ENCODE measurements around the gene SRSF7. TPM values are rescaled to one million over a fixed set of nuclear protein-coding genes. Genes with fewer than 3 reads are reported as not detected.
"Not testable (repeated sequence)": the region's sequence is repeated elsewhere in the genome, so short reads cannot be mapped to it uniquely, and the experiment has no call there.

SRSF7 gene
- total RNA-seq, 4 donors from 2014 or later = 21.5 to 51.4 (median 34.1) TPM

DNA sequence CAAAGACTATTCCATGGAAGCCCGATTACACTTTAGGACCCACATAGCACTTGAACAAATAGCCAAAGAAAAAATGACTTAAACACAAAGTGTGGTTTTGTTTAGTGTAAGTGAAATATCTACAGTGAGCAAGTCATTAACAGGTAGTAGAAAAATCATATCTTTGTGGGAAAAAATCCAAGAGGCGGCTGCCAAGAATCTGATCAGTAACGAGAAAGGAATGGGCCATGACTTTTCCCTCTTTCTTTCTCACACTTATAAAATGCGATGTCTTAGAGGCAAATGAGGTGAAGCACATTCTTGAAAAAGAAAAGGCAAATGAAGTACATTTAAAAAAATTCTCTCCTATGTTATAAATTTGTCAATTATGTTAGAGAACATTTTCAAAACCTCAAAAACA, 14.0 kb upstream of the SRSF7 start:
- DNase-seq = no peak
- no peaks in the 10 kb centered on the region for H3K27me3 ChIP-seq
- no peak overlapping the region for H3K4me3 ChIP-seq
- TF ChIP-seq, protein P1, sequence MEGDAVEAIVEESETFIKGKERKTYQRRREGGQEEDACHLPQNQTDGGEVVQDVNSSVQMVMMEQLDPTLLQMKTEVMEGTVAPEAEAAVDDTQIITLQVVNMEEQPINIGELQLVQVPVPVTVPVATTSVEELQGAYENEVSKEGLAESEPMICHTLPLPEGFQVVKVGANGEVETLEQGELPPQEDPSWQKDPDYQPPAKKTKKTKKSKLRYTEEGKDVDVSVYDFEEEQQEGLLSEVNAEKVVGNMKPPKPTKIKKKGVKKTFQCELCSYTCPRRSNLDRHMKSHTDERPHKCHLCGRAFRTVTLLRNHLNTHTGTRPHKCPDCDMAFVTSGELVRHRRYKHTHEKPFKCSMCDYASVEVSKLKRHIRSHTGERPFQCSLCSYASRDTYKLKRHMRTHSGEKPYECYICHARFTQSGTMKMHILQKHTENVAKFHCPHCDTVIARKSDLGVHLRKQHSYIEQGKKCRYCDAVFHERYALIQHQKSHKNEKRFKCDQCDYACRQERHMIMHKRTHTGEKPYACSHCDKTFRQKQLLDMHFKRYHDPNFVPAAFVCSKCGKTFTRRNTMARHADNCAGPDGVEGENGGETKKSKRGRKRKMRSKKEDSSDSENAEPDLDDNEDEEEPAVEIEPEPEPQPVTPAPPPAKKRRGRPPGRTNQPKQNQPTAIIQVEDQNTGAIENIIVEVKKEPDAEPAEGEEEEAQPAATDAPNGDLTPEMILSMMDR (IDR thresholded peaks at IDR 0.05 in 4 of 5, conservative IDR thresholded peaks at IDR 0.05 in 1 of 5) = no peak
- TF ChIP-seq POLR2A (IDR thresholded peaks at IDR 0.05) = no peak
- no peaks in the 10 kb centered on the region for H3K4me1 ChIP-seq
- no peak for ATAC-seq
- H3K9me3 ChIP-seq = no peaks in the 10 kb centered on the region
- H3K27ac ChIP-seq = no peak overlapping the region
- in situ Hi-C loops (cut with MboI; ENCODE audit: low sequenced_read_pairs in 4 of 4) = no loop called here
- intact Hi-C loops (cut with DNase I; ENCODE audit: low total_unique reads) = no loop called here
- no peaks in the 10 kb centered on the region for H3K36me3 ChIP-seq

DNA sequence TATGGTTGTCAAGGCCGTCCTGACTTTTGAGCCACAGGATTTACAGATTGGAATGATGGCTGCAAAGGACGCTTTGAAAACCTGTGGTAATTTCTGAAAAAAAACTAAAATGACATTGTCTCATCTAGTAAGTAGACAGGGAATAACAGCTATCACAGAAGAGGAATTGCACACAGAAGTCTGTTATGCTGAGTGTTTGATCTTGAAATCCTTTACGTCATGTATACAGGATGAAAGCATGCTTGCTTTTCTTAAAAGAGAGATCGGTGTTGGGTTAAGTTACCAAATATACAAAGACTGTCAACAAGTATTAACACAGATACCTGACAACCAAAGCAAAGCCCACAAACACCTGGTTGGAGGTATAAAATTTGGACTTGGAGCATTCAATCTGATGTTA, 12.6 kb upstream of the SRSF7 start:
- Histone ChIP-seq H3K9me3 (no peaks in the 10 kb centered on the region), H3K36me3 (no peaks in the 10 kb centered on the region), H3K27ac (no peak overlapping the region), H3K27me3 (no peaks in the 10 kb centered on the region), H3K4me3 (no peak overlapping the region), H3K4me1 (no peaks in the 10 kb centered on the region)
- no peak for TF ChIP-seq POLR2A (IDR thresholded peaks at IDR 0.05)
- TF ChIP-seq, protein P1 (IDR thresholded peaks at IDR 0.05 in 4 of 5, conservative IDR thresholded peaks at IDR 0.05 in 1 of 5) = no peak
- in situ Hi-C loops (cut with MboI; ENCODE audit: low sequenced_read_pairs in 4 of 4) = no loop called here
- ATAC-seq (no peak), DNase-seq (no peak)
- intact Hi-C loops (cut with DNase I; ENCODE audit: low total_unique reads) = no loop called here

DNA sequence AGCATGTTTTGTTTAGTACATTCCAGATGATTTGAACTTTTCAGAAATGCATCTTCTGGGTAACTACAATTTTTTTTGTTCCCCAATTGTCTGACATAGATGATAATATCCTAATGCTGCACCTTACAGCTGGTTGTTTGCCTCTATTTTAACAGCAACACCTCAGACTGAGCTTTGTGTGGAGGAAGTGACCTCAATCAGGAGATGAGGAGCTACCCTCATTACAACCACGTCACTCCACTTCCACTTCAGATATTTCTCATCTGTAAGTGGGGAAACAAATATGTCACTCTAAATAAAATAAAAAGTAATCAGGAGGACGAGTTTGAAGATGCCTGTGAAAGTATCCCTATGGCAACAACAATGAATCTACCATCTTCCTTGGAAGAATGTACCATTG, 12.1 kb upstream of the SRSF7 start:
- no peak for DNase-seq
- no peaks in the 10 kb centered on the region for H3K4me1 ChIP-seq
- H3K9me3 ChIP-seq = no peaks in the 10 kb centered on the region
- ATAC-seq = no peak
- H3K4me3 ChIP-seq = no peak overlapping the region
- in situ Hi-C loops (cut with MboI; ENCODE audit: low sequenced_read_pairs in 4 of 4) (no loop called here), intact Hi-C loops (cut with DNase I; ENCODE audit: low total_unique reads) (no loop called here)
- TF ChIP-seq, protein P1 (IDR thresholded peaks at IDR 0.05 in 4 of 5, conservative IDR thresholded peaks at IDR 0.05 in 1 of 5) = no peak
- TF ChIP-seq POLR2A (IDR thresholded peaks at IDR 0.05) = no peak
- H3K27me3 ChIP-seq = no peaks in the 10 kb centered on the region
- H3K27ac ChIP-seq = no peak overlapping the region
- no peaks in the 10 kb centered on the region for H3K36me3 ChIP-seq

DNA sequence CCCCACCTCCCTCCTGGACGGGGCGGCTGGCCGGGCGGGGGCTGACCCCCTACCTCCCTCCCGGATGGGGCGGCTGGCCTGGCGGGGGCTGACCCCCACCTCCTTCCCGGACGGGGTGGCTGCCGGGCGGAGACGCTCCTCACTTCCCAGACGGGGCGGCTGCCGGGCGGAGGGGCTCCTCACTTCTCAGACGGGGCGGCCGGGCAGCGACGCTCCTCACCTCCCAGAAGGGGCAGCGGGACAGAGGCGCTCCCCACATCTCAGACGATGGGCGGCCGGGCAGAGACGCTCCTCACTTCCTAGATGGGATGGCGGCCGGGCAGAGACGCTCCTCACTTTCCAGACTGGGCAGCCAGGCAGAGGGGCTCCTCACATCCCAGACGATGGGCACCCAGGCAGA, 4.7 kb upstream of the SRSF7 start:
- H3K27ac ChIP-seq; intact Hi-C loops (cut with DNase I; ENCODE audit: low total_unique reads); H3K27me3 ChIP-seq; H3K9me3 ChIP-seq; H3K4me1 ChIP-seq; in situ Hi-C loops (cut with MboI; ENCODE audit: low sequenced_read_pairs in 4 of 4); DNase-seq; H3K36me3 ChIP-seq; H3K4me3 ChIP-seq; ATAC-seq: not testable (repeated sequence)

DNA sequence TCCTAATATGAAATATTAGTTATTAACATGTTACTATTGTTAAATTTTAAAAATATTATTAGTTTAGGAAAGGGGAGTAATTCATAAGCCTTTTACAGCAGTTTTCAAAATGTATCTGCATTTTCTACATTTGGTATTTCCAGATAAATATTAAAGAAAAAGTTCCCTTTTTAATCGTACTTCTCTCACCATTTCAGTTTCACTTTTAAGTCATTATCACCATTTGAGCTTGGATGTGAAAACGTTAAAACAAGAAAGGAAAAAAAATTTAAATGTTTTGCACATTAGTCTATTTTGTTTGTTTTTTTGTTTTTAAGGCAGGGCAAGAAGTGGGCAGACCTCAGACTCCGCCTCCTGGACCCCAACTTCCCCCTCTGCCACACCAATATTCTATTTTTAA, 3.3 kb upstream of the SRSF7 start:
- H3K27me3 ChIP-seq = no peaks in the 10 kb centered on the region
- H3K36me3 ChIP-seq = peaks cover 0 to 2% of the 10 kb centered on the region in 2 donors
- intact Hi-C loops (cut with DNase I; ENCODE audit: low total_unique reads) (no loop called here), in situ Hi-C loops (cut with MboI; ENCODE audit: low sequenced_read_pairs in 4 of 4) (no loop called here)
- peaks cover 5 to 7% of the 10 kb centered on the region in 2 donors for H3K4me1 ChIP-seq
- H3K4me3 ChIP-seq = peak overlapping the region in 1 of 4 donors; percentile 2
- no peak for ATAC-seq
- no peak overlapping the region for H3K27ac ChIP-seq
- H3K9me3 ChIP-seq = no peaks in the 10 kb centered on the region
- TF ChIP-seq, protein P1 (IDR thresholded peaks at IDR 0.05 in 4 of 5, conservative IDR thresholded peaks at IDR 0.05 in 1 of 5) = no peak
- TF ChIP-seq POLR2A (IDR thresholded peaks at IDR 0.05) = no peak
- no peak for DNase-seq
